D341Med (cell line): ENCODE data around the gene STK39.

Experiments used
- DNase-seq: peaks from one replicate; pipeline ENCODE4 v3.0.0; 2012; ENCODE audit warnings: low spot score

Gene STK39

DNA sequence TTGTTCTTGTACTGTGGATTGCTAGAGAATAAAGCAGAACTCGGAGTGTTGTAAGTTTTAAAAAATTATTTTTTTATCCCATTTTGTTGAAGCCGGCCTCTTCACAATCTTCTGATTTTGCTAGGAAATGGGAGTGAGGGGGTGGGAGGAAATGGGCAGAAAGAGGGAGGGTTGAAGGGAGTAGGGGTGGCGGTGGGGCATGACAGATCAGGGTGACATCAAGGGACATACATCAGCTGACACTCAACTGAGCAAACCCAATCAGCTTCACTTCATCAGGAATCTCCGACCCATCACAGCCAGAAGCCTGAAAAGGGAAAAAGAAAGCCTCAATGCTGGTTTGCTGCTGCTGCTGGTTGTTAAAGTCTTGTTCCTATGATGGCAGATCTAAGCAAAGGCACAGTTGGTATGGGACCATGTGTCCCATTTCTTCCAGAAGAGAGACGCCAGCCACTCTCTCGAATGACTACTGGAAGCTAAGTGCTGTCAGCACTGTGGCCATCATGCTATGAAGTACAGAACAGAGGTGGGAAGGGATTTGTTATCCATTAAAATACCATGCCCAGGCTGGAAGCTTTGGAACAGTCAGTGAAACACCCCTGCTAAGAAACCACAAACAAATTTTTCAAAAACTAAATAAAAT is 292.0 kb downstream of the STK39 start:
- no peak for DNase-seq

GRCh38 chr2:167954495-167954894 is 292.9 kb downstream of the STK39 start:
- DNase-seq = no peak

DNA sequence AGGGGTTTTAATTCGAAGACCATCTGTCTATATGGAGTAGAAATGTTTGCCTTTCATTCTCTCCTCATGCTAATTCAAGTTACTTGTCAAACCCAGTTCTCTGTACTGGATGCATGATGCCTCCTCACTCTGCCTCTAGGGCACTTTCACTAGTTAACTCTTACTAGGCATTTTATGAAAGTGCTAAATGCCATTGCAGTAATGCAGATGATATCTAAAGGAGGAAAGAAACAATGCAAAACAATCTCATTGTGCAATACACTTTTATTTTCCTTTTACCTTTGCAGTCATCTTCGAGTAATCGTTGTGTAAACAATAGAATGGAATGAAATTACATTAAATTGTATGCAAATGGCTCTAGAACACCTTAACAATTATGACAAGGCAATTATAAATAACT is 293.6 kb downstream of the STK39 start:
- no peak for DNase-seq

DNA sequence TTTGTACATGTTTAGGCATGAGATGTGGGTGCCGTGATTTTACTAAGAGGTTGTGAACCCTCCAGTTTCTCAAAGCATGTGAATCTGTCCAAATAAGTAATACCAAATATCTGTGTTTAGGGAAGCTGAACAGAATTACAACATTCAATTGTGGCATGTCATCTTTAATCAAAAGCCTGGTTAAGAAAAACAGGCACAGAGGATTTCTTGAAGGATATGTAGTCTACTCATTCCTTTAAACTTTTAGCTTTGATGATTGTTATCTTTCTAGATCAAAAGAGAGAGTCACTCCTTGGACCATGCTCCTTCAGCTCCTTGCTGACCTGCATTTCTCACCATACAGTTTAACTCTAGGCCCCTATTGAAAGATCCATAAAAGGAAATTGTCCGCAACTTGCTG is 296.8 kb downstream of the STK39 start:
- no peak for DNase-seq

GRCh38 chr2:167946441-167946841 is 301.0 kb downstream of the STK39 start:
- DNase-seq = no peak

GRCh38 chr2:167945660-167946368 is 301.6 kb downstream of the STK39 start:
- no peak for DNase-seq

GRCh38 chr2:167944825-167945659 is 302.4 kb downstream of the STK39 start:
- DNase-seq = no peak

DNA sequence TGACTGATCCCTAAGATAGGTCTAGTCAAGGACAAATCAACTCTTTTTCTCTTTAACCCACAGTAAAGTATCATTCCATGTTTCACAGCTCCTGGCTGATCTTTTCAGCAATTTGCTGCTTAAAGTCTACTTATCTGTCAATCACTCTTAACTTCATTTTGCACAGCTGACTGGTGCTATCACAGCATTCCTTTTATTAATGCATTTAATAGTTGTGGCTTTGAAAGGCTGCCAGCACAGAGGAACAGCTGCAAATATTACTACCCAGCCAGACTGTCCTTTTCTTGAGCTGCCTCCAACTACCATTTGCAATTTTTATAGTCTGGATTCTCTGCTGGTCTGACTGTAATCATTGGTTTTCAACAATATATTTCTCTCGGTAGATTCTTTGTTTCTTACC is 303.5 kb downstream of the STK39 start:
- no peak for DNase-seq

DNA sequence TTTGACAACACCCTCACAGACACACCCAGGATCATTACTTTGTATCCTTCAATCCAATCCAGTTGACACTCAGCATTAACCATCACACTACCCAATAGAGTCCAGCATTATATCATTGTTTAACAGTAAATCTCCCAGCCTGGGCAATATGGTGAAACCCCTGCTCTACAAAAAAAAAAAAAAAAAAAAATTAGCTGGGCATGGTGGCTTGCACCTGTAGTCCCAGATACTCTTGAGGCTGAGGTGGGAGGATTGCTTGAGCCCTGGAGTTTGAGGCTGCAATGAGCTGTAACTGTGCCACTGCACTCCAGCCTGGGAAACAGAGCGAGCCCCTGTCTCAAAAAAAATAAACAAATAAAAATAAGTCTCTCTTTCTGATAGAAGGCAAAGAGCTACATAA is 304.0 kb downstream of the STK39 start:
- no peak for DNase-seq

DNA sequence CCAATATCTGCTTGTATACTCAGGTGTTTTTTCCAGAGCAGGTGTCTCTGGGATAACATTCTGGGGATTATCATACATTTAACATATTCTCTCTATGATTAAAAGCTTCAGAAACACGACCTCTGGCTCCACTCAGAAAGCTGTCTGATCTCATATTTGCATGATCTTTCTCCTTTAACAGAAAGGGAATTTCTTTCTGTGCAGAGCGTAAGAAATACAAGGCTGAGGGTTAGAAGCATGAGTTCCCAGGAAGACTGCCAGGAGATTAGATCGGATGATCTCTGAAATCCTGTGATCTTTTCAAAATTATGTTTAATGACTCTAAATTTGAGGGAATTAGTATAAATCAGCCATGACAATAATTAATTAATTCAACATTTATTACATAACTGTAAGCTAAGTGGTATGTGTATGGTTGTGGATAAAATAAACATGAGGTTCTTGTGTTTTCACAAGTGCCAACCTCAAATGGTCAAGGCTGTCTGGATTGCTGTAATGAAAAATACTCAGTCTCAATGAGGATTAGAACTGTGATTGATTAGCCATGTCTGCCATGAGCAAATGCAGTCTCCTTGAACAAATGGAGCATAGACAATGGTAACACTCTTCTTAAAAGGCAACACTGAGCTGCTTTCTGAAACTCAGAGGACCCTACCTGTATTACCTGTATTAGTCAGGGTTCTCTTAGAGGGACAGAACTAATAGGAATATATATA is 304.9 kb downstream of the STK39 start:
- no peak for DNase-seq

- DNase-seq = no peak
Observed at GRCh38 chr2:167941604-167942003, 305.8 kb downstream of the STK39 start.

- DNase-seq = no peak
Observed at GRCh38 chr2:167940734-167941507, 306.5 kb downstream of the STK39 start.

GRCh38 chr2:167940346-167940725 is 307.1 kb downstream of the STK39 start:
- DNase-seq = no peak

DNA sequence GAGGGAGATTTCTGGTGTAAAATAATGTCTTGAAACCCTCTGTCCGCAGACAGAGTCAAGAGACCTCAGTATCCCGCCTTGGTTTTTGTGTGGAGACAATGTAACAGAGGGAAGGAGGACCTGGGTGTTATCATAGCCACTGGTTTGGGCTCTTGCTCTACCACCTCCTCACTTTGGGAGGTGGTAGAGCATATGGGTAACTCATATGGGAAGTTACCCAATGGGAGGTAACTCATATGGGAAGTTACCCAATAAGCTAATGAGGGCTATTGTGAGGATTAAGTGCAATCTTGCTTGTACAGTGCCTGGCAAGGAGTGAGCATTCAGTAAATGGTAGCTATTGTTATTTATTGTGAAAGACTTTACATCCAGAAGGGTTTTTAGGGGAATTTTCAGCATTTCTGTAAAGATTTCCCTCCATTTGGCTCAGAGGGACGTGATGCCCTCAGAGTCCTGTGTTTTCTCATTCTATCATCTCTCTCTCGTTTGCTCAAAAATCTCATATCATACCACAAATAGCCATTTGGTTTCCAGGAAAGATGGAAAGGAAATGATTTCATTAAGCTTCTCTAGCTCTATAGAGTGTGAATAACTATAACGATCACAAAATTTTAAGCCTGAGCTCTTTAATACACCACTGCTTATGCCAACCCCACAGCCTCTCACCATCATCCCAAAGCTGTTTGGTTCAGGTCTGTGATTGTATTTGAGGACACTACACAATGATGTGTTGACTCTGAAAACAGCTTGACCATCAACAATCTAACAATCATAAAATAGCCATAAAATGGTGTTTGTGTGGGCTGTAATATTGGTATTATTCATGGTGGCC is 307.7 kb downstream of the STK39 start:
- DNase-seq = no peak

DNA sequence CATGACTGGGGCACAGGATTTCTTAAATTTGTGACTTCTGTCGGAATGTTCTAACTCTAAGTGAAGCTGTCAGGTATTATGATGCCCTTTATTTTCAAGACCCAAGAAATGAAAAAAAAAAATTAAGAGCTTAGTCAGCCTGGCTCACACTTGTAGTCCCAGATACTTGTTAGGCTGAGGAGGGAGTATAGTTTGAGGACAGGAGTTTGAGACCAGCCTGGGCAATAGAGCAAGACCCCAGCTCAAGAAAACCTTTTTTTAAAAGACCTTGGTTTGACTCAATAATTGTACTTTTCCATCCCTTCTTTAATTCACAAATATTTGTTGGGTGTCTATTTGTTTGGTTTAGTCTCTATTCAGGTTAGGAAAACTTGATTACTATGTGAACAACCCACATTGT is 310.0 kb downstream of the STK39 start:
- DNase-seq = no peak

DNA sequence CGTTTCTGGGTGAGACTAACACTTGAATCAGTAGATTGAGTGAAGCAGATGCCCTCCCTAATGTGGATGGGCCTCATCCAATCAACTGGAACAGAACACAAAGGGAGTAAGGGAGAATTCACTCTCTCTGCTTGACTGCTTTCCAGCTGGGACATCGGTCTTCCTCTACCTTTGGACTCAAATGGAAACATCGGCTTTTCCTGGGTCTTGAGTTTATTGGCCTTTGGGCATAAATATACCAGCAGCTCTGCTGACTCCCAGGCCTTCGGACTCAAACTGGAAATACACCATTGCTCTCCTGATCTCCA is 311.6 kb downstream of the STK39 start:
- no peak for DNase-seq

DNA sequence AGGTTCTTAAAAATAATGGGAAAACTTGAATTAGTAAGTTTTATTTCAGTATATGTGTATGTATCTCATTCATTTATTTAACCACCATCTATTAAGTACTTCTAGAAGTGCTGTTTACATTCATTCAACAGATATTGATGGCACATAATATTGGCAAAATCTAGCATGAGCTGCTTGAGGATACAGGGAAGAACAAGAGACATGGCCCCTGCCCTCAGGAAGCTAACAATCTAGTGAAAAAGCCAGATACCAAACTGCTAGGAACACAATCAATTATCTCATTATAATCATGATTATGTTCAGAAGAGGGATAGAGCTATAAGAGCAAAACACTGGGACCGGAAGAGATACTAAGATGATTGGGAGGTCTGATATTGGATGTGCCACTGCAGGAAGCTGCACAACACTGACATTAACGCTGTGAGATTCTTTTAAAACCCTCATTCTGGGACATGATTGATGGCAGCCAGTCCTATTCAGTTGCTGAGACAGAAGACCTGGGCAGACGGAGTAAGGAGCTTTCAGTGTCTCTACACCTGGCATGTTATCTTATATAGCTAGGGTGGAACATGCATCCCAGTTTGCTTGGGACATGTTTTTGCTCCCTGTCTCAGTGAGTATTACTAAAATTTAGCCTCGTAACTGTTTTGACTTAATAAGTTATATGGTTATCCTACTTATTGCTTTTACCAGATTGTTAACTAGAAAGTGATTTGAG is 314.1 kb downstream of the STK39 start:
- no peak for DNase-seq

DNA sequence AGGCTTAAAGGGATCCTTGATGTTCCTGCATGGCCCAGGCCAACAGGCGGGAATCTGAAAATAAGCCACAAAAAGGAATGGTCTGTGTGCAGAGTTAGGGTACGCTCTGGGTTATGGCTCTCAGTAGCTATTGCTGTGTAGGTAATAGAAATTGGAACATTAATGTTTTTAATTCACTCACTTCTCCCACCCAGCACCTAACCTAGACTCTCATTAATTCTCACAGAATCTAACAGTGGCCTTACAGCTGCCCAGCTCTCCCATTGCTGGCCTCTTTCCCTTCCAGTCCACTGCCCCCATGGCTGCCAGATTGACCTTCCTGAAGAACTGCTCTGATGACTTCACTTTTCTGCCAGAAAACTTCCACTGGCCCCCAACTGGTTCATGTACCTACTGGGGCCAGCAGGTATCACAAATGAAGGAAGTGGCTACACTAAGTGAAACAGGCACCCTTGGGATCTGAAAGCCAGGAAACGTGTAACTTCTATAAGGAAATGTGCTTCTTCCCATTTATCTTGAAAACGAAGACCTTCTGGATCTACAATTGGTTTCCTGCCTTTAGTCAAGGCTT is 315.2 kb downstream of the STK39 start:
- no peak for DNase-seq

- DNase-seq = no peak
Observed at GRCh38 chr2:167929484-167929883, 317.9 kb downstream of the STK39 start.

DNA sequence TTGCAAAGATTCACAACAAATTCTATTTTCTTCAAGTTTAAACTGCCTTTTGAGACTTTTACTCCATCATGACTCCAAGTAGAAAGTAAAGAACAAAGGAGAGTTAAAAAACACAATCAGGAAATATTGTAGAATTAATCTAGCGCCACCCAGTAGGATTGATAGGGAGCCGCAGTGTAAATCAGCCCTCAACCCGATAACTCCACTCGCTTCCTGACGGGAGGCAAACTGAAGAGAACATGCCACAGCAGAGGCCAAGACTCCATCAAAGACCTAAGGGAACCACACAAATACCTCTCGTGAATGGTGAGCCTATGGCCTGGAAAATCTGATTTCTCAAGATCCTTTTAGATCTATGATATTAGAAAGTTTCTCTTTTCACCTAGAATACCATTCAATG is 319.0 kb downstream of the STK39 start:
- DNase-seq = no peak
